ENCODE measurements around the gene TAOK2.
A peak's percentile ranks its signal among the peaks of the same experiment; 100 is the strongest.

Gene TAOK2

DNA sequence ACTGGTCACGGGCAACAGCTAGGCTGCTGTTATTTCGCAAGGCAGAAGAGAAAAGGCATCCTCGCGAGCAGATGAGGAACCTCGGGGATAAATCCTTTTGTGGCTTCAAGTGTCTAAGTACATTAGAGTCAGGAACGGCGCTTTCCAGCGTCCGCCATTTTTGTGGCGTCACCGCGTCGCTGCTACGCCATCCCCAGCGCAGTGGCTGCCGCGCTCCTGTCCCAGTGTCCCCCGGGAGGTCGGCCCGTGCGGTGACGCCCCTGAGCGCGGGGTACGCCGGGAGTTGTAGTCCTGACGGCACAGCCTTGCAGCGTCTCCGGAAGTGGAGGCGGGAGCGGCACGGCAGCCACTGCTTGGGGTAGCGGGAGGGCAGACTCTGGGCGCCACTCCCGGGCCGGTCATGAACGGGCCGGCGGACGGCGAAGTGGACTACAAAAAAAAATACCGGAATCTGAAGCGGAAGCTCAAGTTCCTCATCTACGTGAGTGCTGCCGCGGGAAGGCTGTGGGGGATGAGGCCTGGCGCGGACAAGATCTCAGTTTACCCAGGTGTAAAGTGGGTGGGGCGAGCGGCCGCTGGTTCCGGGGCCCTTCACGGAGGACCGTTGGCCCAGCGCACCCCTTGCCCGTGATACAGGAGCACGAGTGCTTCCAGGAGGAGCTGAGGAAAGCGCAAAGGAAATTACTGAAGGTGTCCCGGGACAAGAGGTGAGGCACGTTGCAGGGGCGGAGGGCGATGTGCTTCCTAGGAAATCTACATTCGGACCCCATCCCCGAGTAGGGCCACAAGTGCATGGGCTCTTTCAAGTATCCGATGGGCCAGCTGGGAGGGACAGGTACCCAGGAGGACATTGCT, 22.5 kb downstream of the TAOK2 start, which contains the start of gene INO80E:
Gene INO80E (plus strand): TSS at position 331 of the 855 bp plus-strand sequence. CDS start 70 bp downstream, at position 401.
- DNase-seq (ENCODE audit: low read depth, low spot score) = peak; percentile 95
- peak within 1 kb of the TSS; percentile 96 for H3K4me3 ChIP-seq (ENCODE audit: low read length)

GRCh38 chr16:29996766-29997250, 23.1 kb downstream of the TAOK2 start:
- peak overlapping the region; percentile 96 for H3K4me3 ChIP-seq (ENCODE audit: low read length)
- no peak for DNase-seq (ENCODE audit: low read depth, low spot score)

DNA sequence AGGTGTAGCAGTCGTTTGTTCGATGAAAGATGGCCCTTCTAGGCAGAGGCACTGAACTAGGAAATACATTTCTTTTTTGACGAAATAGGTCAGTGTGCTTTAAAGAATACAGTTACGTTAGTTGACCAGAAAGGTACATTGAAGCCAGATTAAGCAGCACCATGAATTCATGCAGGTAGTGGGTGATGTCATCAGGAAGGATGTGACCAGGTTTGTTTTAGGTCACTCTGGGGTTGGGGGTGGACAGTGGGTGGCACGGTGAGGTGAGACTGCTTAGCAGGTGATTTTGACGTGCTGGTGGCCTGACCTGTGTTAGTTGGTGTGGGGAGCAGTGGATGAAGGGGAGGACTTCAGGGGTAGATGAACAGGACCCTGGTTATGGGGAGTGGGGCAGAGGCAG, 25.9 kb downstream of the TAOK2 start:
- no peak for DNase-seq (ENCODE audit: low read depth, low spot score)
- H3K4me3 ChIP-seq (ENCODE audit: low read length) = no peak overlapping the region

DNA sequence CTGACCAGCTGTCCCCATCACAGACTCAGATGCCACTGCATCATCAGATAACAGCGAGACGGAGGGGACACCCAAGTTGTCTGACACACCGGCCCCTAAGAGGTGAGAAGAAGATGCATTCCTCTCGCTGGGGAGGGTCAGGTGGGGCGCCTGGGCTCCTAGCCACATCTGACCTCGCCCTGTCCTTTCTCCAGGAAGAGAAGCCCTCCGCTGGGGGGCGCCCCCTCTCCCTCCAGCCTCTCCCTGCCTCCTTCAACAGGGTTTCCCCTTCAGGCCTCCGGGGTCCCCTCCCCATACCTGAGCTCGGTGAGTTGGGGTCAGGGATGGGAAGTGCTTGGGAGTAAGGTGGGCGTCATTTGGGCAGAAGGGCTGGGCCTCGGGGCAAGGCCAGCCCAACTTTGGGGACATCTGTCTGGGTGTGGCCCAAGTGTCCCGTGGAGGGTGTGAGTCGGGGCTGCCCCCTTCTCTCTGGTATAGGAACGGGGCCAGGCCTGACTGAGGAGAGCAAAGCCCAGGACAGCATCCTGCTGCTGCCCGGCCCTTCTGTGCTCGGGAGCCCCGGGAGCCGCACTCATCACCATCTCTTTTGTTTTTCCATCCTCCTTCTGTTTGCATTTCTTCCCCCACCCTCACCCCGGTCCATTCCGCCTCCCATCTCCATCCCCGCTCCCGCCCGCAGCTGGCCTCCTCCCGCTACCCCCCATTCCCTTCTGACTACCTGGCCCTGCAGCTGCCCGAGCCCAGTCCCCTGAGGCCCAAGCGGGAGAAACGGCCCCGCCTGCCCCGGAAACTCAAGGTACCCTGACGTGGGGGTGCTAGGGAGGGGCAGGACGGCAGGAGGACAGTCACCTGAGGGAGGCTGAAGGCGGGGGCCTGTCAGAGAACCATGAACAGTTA, 27.3 kb downstream of the TAOK2 start:
- no peak for DNase-seq (ENCODE audit: low read depth, low spot score)
- no peak overlapping the region for H3K4me3 ChIP-seq (ENCODE audit: low read length)

GRCh38 chr16:30002614-30003346, 29.1 kb downstream of the TAOK2 start:
- H3K4me3 ChIP-seq (ENCODE audit: low read length) = no peak overlapping the region

DNA sequence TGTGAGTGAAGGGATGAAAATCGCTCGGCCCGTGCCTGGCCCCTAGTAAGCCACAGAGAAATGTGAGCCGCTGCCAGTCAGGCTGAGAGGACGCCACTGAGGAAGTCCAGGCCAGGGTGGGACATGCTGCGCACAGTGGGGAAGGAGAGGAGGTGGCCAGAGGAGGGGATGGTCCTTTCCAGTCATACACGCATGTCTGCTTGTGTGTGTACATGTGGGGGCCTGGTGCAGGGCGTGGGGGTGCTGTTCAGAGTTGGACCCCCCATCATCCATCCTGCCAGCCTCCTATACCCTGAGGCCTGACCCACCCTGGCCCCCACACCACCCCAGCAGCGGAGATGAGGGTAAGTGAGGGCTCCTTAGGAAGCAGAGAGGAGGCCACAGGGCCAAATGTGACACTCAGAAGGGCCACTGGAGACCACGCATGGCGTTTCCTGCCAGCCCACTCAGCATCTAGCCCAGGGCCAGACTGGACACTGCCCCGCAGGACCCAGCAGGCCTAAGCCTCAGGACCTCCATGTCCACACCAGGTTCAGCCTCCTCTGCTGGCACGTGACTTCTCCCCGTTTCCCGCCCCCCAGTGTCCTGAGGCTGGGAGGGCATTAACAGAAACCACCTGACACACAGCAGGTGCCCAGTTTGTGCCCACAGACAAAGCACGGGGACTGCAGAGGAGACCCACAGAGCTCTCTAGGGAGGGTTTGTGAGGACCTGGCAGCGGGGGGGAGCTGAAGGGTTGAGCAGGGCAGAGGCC, 30.2 kb downstream of the TAOK2 start:
- H3K4me3 ChIP-seq (ENCODE audit: low read length) = no peak overlapping the region

More at GRCh38 chr16:30002614-30003346, 29.1 kb downstream of the TAOK2 start:
- DNase-seq (ENCODE audit: low read depth, low spot score) = no peak

GRCh38 chr16:30004424-30004776, 30.7 kb downstream of the TAOK2 start:
- H3K4me3 ChIP-seq (ENCODE audit: low read length) = no peak overlapping the region
- no peak for DNase-seq (ENCODE audit: low read depth, low spot score)

More for the DNA sequence above, 30.2 kb downstream of the TAOK2 start:
- DNase-seq (ENCODE audit: low read depth, low spot score) = no peak

- H3K4me3 ChIP-seq (ENCODE audit: low read length) = no peak overlapping the region
Observed at GRCh38 chr16:30004811-30005242, 31.2 kb downstream of the TAOK2 start.

DNA sequence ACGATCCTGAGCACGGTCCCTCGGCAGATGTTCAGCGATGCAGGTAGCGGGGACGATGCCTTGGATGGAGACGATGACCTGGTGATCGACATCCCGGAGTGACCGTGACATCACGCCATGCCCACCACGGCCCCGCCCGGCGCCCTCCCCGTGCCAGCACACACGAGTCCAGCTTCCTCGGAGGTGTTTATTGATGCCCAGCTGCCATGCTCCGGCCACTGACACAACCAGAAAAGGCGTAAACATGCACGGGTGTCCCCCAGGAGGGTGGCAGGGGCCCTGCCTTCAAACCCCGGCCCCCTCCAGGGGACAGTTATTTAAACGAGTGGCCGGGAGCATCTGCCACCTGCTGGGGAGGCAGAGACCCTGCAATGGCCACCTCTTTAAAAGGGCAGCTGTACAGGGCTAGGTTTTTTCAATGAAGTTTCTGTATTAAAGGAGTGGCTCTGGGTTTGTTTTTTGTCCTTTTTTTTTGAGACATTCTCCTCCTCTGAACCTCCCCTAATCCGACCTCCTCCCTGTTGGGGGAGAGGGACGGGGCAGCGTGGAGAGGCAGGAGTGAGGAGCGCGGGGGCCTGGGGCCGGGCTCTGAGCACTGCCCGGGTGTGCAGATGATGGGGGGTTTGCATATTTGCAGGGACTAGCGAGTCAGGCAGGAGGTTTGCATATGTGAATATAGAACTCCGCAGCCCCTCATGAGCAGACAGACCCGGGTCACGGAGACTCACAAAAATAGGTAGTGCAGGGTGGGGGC, 31.9 kb downstream of the TAOK2 start:
- H3K4me3 ChIP-seq (ENCODE audit: low read length) = no peak overlapping the region
- DNase-seq (ENCODE audit: low read depth, low spot score) = peak; percentile 35

More at GRCh38 chr16:30004811-30005242, 31.2 kb downstream of the TAOK2 start:
- DNase-seq (ENCODE audit: low read depth, low spot score) = peak; percentile 42

DNA sequence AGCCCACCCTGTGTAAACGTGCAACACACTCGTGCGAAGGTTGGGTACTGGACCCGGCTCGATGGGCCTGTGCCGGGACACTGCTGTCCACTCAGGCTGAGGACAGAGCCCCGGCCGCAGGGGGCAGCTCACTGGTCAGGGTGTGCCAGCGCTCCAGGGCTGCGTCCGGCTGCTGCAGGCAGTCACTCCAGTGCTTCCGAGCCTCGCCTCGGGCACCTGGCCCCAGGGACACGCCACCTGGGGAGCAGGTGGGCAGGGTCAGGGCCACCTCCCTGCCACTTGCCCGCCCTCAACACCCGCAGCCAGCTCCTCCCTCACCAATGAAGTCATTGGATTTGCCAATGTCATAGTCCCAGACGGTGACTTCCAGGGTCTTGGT, 32.4 kb downstream of the TAOK2 start:
- no peak overlapping the region for H3K4me3 ChIP-seq (ENCODE audit: low read length)
- DNase-seq (ENCODE audit: low read depth, low spot score) = no peak

- no peak for DNase-seq (ENCODE audit: low read depth, low spot score)
- H3K4me3 ChIP-seq (ENCODE audit: low read length) = no peak overlapping the region
Observed at GRCh38 chr16:30006659-30007377, 33.1 kb downstream of the TAOK2 start.

DNA sequence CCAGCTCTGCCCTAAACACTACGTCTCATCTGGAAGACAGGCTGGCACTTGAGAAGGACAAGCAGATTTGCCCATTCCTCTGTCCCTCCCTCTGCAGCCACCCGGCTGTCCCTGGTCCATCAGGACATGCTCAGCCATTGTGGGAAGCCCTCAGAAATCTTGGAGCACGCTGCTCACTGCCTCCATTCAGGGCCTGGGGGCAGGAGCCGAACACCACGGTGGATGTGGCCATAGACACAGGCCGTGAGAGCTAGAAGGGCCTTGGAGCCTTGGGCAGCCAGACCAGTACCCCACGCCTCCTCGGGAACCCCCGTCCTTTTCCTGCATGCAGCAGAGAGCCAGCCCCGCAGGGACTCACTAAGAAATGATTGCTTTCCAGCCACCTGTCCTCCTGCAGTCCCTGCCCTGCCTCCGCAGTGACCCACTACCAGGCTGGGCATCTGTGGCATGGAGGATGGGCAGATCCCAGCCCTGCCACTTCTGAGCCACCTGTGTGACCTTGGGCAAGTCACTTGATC, 33.8 kb downstream of the TAOK2 start:
- no peak for DNase-seq (ENCODE audit: low read depth, low spot score)
- no peak overlapping the region for H3K4me3 ChIP-seq (ENCODE audit: low read length)

DNA sequence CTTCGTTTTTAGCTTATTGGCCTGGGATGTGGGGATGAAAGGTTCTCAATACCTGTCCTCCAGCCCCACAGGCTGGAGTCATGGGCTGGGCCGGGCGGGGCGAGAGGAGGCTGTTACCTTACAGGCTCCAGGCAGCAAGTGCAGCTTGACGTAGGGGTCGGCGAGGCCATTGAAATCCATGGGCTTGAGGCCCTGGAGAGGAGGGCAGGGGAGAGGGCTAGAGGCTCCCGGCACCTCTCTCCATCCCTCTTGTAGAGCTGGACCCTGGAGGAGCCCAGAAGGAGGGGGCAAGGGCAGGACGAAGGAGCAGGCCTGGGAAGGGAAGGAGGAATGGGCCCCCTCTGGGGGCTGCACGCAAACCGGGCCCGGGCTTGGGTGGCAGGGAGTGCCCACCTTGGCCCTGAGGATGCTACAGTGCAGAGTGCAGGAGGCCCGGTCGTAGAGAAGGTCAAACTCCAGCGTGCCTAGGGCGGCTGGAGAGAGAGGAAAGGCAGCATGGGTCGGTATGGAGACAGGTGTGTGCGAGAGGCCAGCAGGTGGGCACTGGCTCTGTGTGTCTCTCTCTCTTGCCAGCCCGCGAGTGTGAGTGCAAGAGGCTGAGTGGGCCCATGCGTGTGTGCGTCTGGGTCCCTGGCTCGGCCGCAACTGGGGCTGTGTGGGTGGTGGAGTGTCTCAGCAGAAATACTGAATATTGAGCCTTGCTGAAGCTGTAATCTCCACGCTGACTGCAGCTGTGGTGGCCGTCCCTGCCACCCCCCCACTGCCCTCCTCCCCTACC, 35.6 kb downstream of the TAOK2 start:
- H3K4me3 ChIP-seq (ENCODE audit: low read length) = no peak overlapping the region
- DNase-seq (ENCODE audit: low read depth, low spot score) = no peak

- H3K4me3 ChIP-seq (ENCODE audit: low read length) = peak overlapping the region; percentile 59
- DNase-seq (ENCODE audit: low read depth, low spot score) = no peak
Observed at GRCh38 chr16:30009990-30010843, 36.5 kb downstream of the TAOK2 start.

Measured in Jurkat, Clone E6-1 (cell line).